Measurements from ENCODE around the gene CDC42BPA.
A peak's percentile ranks its signal among the peaks of the same experiment; 100 is the strongest.

Gene CDC42BPA

DNA sequence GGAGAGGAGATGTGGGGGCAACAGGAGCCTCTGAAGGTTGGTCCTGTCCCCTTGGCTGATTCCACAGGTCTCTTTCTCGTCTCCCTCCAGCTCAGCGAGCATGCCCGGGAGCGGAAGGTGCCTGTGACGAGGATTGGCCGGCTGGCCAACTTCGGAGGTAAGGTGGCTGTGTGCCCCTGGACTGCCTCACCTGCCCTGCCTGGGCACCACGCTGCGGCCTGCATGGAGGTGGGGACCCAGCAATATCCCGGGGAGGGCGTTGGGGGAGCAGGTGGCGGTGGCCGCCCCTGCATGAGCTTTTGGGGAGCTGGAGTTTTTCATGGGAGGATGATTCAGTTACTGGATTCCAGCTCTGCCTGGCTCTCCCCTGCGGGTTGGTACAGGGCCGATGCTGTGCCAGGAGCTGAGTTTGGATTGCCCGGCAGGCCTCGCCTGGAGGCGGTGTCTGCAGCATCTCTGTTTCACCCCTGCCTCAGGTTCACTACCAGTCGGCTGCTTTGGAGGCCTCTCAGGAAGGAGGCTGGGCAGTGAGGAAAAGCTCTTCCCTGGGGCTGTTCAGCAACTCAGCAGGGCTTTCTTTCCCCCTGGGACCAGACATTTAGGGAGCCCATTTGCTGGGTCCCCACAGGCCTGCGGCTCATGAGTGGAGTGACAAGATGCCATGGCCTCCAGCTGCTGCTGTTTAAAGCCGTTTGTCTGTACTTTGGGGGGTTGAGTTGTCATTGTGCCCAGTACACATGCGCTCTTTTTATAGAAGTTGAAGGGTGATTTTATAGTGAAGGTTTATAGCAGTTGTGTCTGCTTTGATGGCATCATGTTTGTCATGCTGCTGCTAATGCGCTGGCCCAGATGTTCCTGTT is 352.5 kb downstream of the CDC42BPA start:
- Histone ChIP-seq H3K9me3 (peaks cover 17% of the 10 kb centered on the region), H3K36me3 (peaks cover 76% of the 10 kb centered on the region), H4K20me1 (peaks cover 25% of the 10 kb centered on the region; the same call in 1 of the 2 replicates), H3K27ac (peak overlapping the region; percentile 90), H3K4me2 (peak overlapping the region; percentile 86), H3K9ac (peak overlapping the region; percentile 60), H3K4me3 (no peak overlapping the region), H3K4me1 (peaks cover 72% of the 10 kb centered on the region), H3K27me3 (no peaks in the 10 kb centered on the region)
- TF ChIP-seq Cebpa-rat (IDR thresholded peaks at IDR 0.05) = no peak

DNA sequence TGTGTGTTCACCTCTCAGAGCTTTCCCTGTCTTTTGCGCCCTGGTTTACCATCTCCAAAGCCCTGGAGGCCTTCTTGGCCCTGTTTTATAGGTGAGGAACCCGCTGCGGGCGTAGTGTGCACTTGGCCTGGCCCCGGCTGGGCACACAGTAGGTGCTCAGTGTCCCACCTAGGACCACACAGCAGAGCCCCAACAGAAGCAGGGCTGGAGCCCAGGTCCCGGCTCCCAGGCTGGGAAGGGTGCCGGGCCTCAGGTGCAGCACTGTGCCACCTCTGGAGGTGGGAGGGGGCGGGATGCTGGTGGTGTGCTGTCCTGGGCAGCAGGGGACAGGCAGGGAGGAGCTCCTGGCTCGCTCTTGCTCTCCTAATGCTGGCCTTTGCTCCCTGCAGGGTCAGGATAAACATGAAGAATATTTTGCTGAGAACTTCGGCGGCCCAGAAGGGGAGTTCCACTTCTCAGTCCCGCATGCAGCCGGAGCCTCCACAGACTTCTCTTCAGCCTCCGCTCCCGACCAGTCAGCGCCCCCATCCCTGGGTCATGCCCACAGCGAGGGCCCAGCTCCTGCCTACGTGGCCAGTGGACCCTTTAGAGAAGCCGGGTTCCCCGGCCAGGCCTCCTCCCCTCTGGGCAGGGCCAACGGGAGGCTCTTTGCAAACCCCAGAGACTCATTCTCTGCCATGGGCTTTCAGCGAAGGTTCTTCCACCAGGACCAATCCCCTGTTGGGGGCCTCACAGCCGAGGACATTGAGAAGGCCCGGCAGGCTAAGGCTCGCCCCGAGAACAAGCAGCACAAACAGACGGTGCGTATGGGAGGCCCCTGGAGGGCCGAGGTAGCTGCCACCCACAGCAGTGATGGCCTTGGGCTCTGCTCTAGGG is 353.4 kb downstream of the CDC42BPA start:
- Histone ChIP-seq H3K9ac (peak overlapping the region; percentile 60), H3K27me3 (no peaks in the 10 kb centered on the region), H3K9me3 (peaks cover 19% of the 10 kb centered on the region), H3K27ac (peak overlapping the region; percentile 90), H3K36me3 (peaks cover 69% of the 10 kb centered on the region), H4K20me1 (peaks cover 25% of the 10 kb centered on the region; the same call in 1 of the 2 replicates), H3K4me2 (peak overlapping the region; percentile 86), H3K4me3 (0 out of 2 replicates have a peak overlapping the region, but pooled peaks have one; percentile 17), H3K4me1 (peaks cover 72% of the 10 kb centered on the region)
- TF ChIP-seq Cebpa-rat (IDR thresholded peaks at IDR 0.05) = no peak

DNA sequence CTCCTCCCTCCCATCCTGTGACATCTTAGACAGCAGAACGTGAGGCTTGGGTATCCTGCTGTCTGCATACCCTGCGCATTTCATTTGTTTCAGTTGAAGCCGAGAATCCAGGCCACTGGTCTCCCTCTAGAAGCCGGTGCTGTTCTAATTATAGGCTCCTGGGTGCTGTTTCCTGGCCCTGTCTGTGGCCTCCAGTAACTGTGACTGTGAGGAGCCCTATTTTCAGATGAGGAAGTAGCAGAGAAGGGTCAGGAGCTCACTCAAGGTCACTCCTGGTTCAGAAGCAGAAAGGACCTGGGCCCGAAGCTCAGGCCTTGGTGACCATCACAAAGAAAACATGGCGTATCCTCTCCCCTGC is 354.2 kb downstream of the CDC42BPA start:
- Histone ChIP-seq H3K4me3 (peak overlapping the region; percentile 17; the same call in 1 of the 2 replicates), H3K9me3 (peaks cover 25% of the 10 kb centered on the region), H3K9ac (peak overlapping the region; percentile 60), H3K27me3 (no peaks in the 10 kb centered on the region), H3K4me2 (peak overlapping the region; percentile 86), H3K36me3 (peaks cover 67% of the 10 kb centered on the region), H3K4me1 (peaks cover 72% of the 10 kb centered on the region), H4K20me1 (peaks cover 25% of the 10 kb centered on the region; the same call in 1 of the 2 replicates), H3K27ac (peak overlapping the region; percentile 90)
- TF ChIP-seq Cebpa-rat (IDR thresholded peaks at IDR 0.05) = no peak

DNA sequence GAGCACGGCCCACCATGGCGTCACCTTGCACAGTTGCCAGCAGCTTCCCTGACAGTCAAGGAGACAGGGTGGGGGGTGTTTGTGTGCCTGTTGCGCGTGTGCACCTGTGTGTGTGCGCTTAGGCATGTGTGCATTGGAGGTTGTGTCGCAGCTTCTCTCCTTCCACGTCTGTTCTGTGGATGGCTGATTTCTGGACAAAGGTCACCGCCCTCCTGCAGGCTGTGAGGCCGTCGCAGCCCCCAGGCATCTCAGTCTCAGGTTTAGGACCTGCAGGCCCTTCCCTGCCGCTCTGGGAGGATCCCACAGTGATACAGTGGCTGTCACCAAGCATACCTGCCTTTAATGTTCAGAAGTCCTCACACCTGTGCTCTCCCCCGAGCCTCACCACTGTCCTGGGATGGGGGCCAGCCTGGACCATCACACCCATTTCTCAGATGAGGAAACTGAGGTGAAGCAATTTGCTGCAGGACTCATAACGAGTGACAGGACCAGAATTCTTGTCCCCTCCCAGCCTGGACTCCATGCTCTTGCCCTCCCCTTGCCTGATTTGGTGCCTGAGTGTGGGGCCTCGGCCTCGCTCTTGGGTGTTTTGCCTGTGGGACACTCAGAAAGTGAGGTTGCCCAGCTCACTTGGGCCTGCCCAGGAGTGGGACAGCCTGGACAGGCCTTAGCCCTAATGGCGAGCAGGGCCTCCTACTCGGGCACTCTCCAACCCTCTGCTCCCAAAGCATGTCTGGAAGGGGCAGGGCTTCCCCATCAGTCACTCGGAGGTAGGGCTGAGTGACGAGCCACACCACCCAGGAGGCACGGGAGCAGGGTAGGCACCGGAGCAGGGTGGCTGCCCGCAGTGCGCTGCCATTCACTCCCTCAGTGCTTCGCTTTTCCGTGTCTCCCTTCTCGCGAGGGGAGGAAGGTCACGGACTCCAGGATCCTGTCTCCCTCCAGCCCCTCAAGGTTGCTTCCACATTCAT is 355.6 kb downstream of the CDC42BPA start:
- Histone ChIP-seq H3K9ac (peak overlapping the region; percentile 60; the same call in 1 of the 2 replicates), H3K4me3 (no peak overlapping the region), H3K9me3 (peaks cover 33% of the 10 kb centered on the region), H3K36me3 (peaks cover 66% of the 10 kb centered on the region), H3K27me3 (no peaks in the 10 kb centered on the region), H3K4me1 (peaks cover 68% of the 10 kb centered on the region), H3K4me2 (peak overlapping the region; percentile 86), H3K27ac (peak overlapping the region; percentile 90), H4K20me1 (peaks cover 25% of the 10 kb centered on the region; the same call in 1 of the 2 replicates)
- TF ChIP-seq Cebpa-rat (IDR thresholded peaks at IDR 0.05) = no peak

DNA sequence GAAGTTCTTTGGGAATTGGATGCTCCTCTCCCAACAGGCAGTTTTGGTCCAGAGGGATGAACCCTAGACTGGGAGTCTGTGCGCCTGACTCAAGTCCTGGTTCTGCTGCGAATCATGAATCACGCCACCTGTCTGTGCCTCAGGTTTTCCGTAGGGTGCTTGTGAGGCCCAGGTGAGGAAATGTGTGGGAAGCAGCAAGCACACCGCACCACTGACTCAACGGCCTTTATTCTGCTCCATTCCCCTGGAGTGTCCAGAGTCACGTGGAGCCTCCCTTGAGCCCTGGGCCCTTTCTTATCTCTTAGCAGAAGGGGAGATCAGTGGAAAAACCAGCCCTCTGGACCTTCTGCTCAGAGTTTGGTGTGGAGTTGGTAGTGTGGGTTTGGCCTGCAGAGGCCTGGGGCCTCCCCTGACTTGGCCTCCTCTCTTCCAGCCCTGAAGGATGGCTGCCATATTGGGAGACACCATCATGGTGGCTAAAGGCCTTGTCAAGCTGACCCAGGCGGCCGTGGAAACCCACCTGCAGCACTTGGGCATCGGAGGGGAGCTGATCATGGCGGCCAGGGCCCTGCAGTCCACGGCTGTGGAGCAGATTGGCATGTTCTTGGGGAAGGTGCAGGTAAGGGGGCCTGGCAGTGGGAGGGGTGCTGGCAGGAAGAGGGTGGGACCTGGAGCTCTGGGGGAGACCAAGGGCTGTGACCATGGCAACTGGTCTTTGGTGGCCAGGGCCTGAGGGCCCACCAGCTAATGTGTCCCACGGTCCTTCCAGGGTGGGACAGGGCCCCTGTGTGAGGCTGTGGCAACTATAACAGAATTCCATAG is 357.1 kb downstream of the CDC42BPA start:
- Histone ChIP-seq H3K4me1 (peaks cover 53% of the 10 kb centered on the region), H3K36me3 (peaks cover 59% of the 10 kb centered on the region), H4K20me1 (peaks cover 19% of the 10 kb centered on the region; the same call in 1 of the 2 replicates), H3K27me3 (no peaks in the 10 kb centered on the region), H3K9ac (no peak overlapping the region), H3K4me3 (no peak overlapping the region), H3K27ac (peak overlapping the region; percentile 90; the same call in 1 of the 2 replicates), H3K9me3 (peaks cover 47% of the 10 kb centered on the region), H3K4me2 (peak overlapping the region; percentile 86; the same call in 1 of the 2 replicates)
- no peak for TF ChIP-seq Cebpa-rat (IDR thresholded peaks at IDR 0.05)

DNA sequence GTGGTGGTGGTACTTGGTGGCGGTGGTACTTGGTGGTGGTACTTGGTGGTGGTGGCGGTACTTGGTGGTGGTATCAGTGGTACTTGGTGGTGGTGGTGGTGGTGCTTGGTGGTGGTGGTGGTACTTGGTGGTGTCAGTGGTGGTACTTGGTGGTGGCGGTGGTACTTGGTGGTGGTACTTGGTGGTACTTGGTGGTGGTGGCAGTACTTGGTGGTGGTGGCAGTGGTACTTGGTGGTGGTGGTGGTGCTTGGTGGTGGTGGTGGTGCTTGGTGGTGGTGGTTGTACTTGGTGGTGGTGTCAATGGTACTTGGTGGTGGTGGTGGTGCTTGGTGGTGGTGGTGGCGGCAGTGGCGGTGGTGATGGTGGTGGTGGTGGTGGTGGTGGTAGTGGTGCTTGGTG is 358.0 kb downstream of the CDC42BPA start:
- Histone ChIP-seq H3K9ac (no peak overlapping the region), H3K4me1 (peaks cover 44% of the 10 kb centered on the region), H3K4me2 (no peak overlapping the region), H4K20me1 (peaks cover 14% of the 10 kb centered on the region; the same call in 1 of the 2 replicates), H3K27ac (no peak overlapping the region), H3K27me3 (no peaks in the 10 kb centered on the region), H3K4me3 (no peak overlapping the region), H3K9me3 (peaks cover 56% of the 10 kb centered on the region), H3K36me3 (peaks cover 53% of the 10 kb centered on the region)
- no peak for TF ChIP-seq Cebpa-rat (IDR thresholded peaks at IDR 0.05)

DNA sequence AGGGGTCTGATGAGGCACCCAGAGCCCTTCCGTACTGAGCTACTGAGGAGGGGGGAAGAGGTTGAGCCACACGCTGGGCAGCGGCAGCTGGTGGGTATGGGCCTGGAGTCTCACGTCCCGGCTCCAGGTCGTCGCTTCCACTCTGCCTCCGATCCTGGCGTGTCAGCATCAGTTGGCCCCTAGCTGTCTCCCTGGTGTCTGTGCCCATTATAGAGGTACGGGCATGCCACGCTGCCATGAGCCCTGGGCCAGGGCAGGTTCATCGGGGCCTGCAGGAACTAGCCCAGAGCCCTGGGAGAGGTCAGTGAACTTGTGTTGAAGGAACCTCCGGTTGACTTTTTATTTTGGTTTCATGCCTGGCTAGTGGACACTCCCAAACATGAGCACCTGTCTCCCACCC is 360.0 kb downstream of the CDC42BPA start:
- H4K20me1 ChIP-seq = peaks cover 33% of the 10 kb centered on the region
- H3K4me1 ChIP-seq = peaks cover 36% of the 10 kb centered on the region
- no peak overlapping the region for H3K4me3 ChIP-seq
- H3K36me3 ChIP-seq = peaks cover 59% of the 10 kb centered on the region
- H3K27me3 ChIP-seq = no peaks in the 10 kb centered on the region
- H3K4me2 ChIP-seq = no peak overlapping the region
- TF ChIP-seq Cebpa-rat (IDR thresholded peaks at IDR 0.05) = no peak
- H3K27ac ChIP-seq = no peak overlapping the region
- peaks cover 63% of the 10 kb centered on the region for H3K9me3 ChIP-seq
- H3K9ac ChIP-seq = no peak overlapping the region

DNA sequence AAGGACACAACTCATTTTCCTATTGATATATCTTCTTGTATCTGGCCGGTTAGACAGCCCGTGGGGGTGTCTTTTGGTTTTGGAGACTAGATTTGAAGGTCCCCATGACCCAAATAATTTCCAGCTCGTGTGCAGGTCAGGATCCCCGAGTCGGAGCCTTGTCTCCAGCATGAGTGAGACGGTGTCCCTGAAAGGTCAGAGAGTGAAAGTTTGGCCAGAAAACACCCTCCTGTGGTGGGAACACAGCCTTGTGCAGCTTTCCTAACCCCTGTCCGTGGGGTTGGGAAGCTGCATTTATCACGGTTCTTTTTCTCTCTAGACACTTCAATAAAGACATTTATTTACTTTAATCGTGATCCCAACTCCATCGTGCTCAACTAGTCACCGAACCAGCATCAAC is 360.6 kb downstream of the CDC42BPA start:
- no peak overlapping the region for H3K4me3 ChIP-seq
- peaks cover 39% of the 10 kb centered on the region for H4K20me1 ChIP-seq
- peaks cover 36% of the 10 kb centered on the region for H3K4me1 ChIP-seq
- TF ChIP-seq Cebpa-rat (IDR thresholded peaks at IDR 0.05) = no peak
- no peaks in the 10 kb centered on the region for H3K27me3 ChIP-seq
- no peak overlapping the region for H3K9ac ChIP-seq
- H3K9me3 ChIP-seq = peaks cover 63% of the 10 kb centered on the region
- no peak overlapping the region for H3K4me2 ChIP-seq
- no peak overlapping the region for H3K27ac ChIP-seq
- H3K36me3 ChIP-seq = peaks cover 59% of the 10 kb centered on the region

All from BLaER1 (cell line).